GM11168 (cell line): ENCODE measurements around the gene KPNA6.
"Not testable (repeated sequence)": the region's sequence is repeated elsewhere in the genome, so short reads cannot be mapped to it uniquely, and the experiment has no call there.

ENCODE experiments used
- in situ Hi-C: fragments of 300-500 bp; cut with MboI; formaldehyde crosslinking; loops from one replicate; pipeline ENCODE4 v1.12.0; 2022; ENCODE audit warnings: low sequenced_read_pairs; ENCODE audit not compliant: unreplicated experiment

Gene KPNA6

DNA sequence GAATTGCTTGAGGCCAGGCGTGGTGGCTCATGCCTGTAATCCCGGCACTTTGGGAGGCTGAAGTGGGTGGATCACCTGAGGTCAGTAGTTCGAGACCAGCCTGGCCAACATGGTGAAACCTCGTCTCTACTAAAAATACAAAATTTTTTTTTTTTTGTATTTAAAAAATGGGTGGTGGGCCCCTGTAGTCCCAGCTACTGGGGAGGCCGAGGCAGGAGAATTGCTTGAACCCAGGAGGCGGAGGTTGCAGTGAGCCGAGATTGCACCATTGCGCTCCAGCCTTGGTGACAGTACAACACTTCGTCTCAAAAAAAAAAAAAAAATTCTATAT, 26.1 kb downstream of the KPNA6 start:
- in situ Hi-C loops: not testable (repeated sequence)

DNA sequence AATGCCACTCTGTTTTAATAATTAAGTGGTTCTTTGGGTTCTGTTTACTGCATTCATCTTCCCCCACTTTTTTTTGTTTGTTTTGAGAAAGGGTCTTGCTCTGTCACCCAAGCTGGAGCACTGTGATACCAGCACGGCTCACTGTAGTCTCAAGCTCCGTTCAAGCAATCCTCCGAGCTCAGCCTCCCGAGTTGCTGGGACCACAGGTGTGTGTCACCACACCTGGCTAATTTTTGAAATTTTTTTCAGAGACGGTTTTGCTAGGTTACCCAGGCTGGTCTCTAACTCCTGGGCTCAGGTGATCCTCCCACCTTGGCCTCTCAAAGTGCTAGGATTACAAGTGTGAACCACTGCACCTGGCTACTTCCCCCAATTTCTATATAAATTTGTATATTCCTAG, 29.3 kb downstream of the KPNA6 start:
- in situ Hi-C loops: no loop called here

DNA sequence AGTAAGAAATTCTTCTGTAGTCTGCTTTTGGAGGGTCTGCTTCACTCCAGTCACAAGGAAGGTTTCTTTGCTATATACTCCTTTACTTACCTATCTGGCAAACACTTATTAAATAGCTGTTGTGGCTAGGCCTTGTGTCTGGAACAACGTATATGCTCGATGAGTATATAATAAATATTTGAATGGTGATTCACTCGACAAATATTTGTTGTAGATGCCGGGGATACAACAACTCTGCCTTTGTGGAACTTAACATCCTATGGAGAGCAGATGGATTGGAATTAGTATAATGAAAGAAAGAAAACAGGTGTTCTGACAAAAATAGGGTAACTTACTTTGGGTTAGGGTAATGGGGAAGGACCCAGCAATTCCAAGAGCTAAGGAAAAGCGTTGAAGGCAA, 31.1 kb downstream of the KPNA6 start:
- in situ Hi-C loops: no loop called here

DNA sequence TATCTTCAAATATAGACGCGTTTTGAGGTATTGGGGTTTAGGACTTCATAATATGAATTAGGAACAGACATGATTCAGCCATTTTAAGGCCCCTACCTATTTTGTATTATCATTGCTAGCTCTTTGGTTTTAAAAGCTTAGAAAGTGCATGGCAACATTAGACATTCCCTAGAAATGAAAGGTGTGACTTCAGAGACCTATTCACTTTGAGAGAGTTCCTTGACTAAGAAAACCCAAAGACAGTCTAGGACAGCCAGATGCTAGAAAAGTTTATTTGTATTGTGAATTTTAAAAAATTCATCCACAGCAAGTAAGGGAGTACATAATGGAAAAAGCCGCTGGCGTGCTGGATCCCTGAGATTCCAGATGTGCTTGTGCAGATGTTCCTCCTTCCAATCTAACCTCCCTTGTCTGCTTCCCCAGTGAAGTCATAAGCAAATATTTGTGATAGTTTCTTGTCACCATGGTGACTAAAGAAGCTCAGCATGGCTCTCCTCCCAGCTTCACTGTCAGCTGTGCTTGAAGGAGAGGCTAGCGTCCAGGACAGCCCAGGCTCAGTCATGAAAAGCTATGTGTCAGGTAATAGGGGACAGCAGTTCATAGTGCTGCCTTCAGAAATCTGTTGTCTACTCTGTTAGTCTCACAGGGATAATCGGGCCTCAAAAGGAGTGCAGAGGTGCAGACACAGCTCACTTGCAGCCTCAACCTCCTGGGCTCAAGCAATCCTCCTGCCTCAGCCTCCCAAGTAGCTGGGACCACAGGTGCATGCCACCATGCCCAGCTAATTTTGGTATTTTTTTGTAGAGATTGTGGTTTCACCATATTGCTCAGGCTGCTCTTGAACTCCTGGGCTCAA, 34.8 kb downstream of the KPNA6 start:
- in situ Hi-C loops: no loop called here

GRCh38 chr1:32143302-32143695, 35.4 kb downstream of the KPNA6 start:
- in situ Hi-C loops: not testable (repeated sequence)

GRCh38 chr1:32144033-32144432, 36.2 kb downstream of the KPNA6 start:
- in situ Hi-C loops: no loop called here

GRCh38 chr1:32147799-32148198, 39.9 kb downstream of the KPNA6 start:
- in situ Hi-C loops: not testable (repeated sequence)

- in situ Hi-C loops: no loop called here
These were observed 43.0 kb downstream of the KPNA6 start for GRCh38 chr1:32150847-32151246.

- in situ Hi-C loops: no loop called here
These were observed 43.5 kb downstream of the KPNA6 start for GRCh38 chr1:32151319-32151787.

DNA sequence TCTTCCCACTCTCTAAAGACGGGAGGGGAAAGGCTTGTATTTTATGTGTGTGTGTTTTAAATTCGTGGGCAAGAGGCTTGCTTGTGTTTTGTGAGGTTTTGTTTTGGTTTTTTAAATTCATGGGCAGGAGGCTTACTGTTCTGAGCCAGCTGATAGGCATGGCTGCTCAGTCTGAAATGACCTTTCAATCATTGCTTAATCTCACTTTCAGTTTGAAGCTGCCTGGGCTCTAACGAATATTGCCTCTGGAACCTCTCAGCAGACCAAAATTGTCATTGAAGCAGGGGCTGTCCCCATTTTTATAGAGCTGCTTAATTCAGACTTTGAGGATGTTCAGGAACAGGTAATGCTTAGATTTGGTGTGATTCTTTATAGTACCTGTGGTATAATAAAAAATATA, 51.3 kb downstream of the KPNA6 start:
- in situ Hi-C loops: no loop called here

GRCh38 chr1:32163405-32163804, 55.5 kb downstream of the KPNA6 start:
- in situ Hi-C loops: no loop called here

- in situ Hi-C loops: not testable (repeated sequence)
These were observed 57.8 kb downstream of the KPNA6 start for GRCh38 chr1:32165633-32166032.

DNA sequence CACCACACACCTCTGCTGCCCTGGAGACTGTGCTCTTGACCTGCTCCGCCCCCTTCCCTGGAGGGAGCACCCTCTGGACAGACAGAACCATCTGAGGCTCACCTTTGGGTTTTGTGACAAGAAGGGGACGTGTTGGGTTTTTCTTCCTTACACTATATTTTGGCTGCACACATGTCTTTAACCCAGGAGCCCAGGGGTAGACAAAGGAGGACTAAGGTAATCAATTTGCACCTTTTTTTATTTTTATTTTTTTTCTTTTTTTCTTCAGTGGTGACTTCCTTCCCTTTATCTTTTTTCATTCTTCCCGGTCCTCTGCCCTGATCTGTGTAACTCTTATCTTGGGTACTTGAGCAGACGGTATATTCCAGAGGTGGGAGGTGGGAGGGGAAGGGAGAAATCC, 63.1 kb downstream of the KPNA6 start:
- in situ Hi-C loops: no loop called here

GRCh38 chr1:32172621-32173245, 64.9 kb downstream of the KPNA6 start:
- in situ Hi-C loops: no loop called here

DNA sequence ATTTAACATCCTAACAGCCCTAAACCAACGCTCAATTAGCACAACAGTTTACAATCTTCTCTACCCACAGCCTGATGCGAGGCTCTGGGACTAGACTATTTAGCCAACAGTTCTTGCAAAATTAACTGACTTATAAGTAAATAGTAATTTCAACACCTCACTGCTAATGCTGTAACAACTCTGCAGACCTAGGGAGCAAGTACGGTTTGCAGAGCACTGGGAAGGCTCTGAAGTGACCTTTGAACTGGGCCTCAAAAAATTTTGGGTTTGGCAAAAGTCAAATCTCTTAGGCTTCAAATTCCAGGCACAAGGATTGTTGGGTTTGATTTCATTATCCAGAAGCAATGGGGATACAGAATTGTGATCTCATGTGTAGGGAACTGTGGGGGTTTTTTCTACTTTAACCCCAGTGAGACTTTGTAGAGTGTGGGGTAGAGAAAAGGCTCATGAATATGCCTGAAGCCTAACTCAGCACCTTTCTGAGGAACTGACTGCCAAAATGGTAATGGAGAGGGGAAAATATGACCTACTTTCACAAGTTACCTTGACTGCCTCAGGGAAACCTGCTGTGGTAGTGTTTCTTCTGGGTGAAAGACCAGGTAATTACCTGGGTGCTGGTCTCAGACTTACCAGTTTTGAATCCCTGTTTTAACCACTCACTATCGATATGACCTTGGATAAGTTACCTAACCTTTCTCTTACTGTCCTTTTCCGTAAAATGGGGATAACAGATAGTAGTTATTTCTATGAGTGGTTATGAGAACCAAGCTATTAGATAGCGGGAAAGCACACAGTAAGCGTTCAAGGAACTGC, 70.7 kb downstream of the KPNA6 start:
- in situ Hi-C loops: no loop called here

GRCh38 chr1:32179193-32179442, 71.3 kb downstream of the KPNA6 start:
- in situ Hi-C loops: no loop called here

GRCh38 chr1:32179443-32180185, 71.8 kb downstream of the KPNA6 start, which contains the start of gene TXLNA:
TXLNA (plus strand) TSS chr1:32179675; CDS start chr1:32180346, 671 bp downstream.
- in situ Hi-C loops: no loop called here

- in situ Hi-C loops: no loop called here
These were observed 72.6 kb downstream of the KPNA6 start for GRCh38 chr1:32180186-32181060.

DNA sequence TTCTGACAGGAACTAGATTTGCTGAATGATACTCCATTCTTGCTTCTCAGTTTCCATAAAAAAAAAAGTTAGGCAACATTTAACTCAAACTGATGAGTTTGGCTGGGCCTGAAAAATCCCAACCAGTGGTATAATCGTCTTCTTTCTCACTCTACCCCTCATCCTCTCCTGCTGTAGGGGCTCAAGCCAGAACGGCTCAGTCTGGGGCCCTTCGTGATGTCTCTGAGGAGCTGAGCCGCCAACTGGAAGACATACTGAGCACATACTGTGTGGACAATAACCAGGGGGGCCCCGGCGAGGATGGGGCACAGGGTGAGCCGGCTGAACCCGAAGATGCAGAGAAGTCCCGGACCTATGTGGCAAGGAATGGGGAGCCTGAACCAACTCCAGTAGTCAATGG, 73.2 kb downstream of the KPNA6 start:
- in situ Hi-C loops: no loop called here

GRCh38 chr1:32181563-32181962, 73.7 kb downstream of the KPNA6 start:
- in situ Hi-C loops: no loop called here
